Measurements from ENCODE around the gene SMAD3.

- TF ChIP-seq CTCF (IDR thresholded peaks at IDR 0.05) (no peak), POLR2A (IDR thresholded peaks at IDR 0.05) (no peak)
Measured at GRCh38 chr15:67208396-67208795, 143.0 kb downstream of the SMAD3 start.
